ENCODE data around the gene IFITM10.

Gene IFITM10

GRCh38 chr11:1771700-1772099, 21.3 kb upstream of the IFITM10 start:
- no peak overlapping the region for H3K27ac ChIP-seq (ENCODE audit: low read depth, low read length)
- H3K4me2 ChIP-seq (ENCODE audit: low read depth, low read length, poor library complexity, severe bottlenecking): no peak overlapping the region

GRCh38 chr11:1771273-1771672, 20.9 kb upstream of the IFITM10 start:
- Histone ChIP-seq H3F3A (ENCODE audit: insufficient read depth) (no peaks in the 10 kb centered on the region), H3K9ac (ENCODE audit: low read length) (no peak overlapping the region), H3K4me3 (ENCODE audit: insufficient read depth, low read length, poor library complexity, severe bottlenecking) (no peak overlapping the region), H3K27ac (ENCODE audit: low read depth, low read length) (no peak overlapping the region), H3K9me3 (ENCODE audit: insufficient read depth, low read length) (no peaks in the 10 kb centered on the region), H3K79me2 (ENCODE audit: insufficient read depth, low read length) (no peaks in the 10 kb centered on the region), H2AFZ (ENCODE audit: low read depth, low read length, severe bottlenecking) (no peak overlapping the region), H3K27me3 (ENCODE audit: low read length) (no peaks in the 10 kb centered on the region), H3K36me3 (ENCODE audit: low read length) (no peaks in the 10 kb centered on the region), H4K20me1 (ENCODE audit: low read depth, low read length) (no peaks in the 10 kb centered on the region), H3K4me2 (ENCODE audit: low read depth, low read length, poor library complexity, severe bottlenecking) (no peak overlapping the region), H3K9me2 (replicated peaks; ENCODE audit: insufficient read depth, low read length) (no peaks in the 10 kb centered on the region)
- TF ChIP-seq, protein P1, sequence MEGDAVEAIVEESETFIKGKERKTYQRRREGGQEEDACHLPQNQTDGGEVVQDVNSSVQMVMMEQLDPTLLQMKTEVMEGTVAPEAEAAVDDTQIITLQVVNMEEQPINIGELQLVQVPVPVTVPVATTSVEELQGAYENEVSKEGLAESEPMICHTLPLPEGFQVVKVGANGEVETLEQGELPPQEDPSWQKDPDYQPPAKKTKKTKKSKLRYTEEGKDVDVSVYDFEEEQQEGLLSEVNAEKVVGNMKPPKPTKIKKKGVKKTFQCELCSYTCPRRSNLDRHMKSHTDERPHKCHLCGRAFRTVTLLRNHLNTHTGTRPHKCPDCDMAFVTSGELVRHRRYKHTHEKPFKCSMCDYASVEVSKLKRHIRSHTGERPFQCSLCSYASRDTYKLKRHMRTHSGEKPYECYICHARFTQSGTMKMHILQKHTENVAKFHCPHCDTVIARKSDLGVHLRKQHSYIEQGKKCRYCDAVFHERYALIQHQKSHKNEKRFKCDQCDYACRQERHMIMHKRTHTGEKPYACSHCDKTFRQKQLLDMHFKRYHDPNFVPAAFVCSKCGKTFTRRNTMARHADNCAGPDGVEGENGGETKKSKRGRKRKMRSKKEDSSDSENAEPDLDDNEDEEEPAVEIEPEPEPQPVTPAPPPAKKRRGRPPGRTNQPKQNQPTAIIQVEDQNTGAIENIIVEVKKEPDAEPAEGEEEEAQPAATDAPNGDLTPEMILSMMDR (IDR thresholded peaks at IDR 0.05; ENCODE audit: insufficient read depth, low read length, poor library complexity, severe bottlenecking): no peak
- TF ChIP-seq EZH2phosphoT487 (conservative IDR thresholded peaks at IDR 0.05; ENCODE audit: low read length): no peak

More at GRCh38 chr11:1771700-1772099, 21.3 kb upstream of the IFITM10 start:
- Histone ChIP-seq H2AFZ (ENCODE audit: low read depth, low read length, severe bottlenecking) (no peak overlapping the region), H3F3A (ENCODE audit: insufficient read depth) (no peaks in the 10 kb centered on the region), H3K9me3 (ENCODE audit: insufficient read depth, low read length) (no peaks in the 10 kb centered on the region), H3K4me3 (ENCODE audit: insufficient read depth, low read length, poor library complexity, severe bottlenecking) (no peak overlapping the region), H3K27me3 (ENCODE audit: low read length) (no peaks in the 10 kb centered on the region), H3K9ac (ENCODE audit: low read length) (no peak overlapping the region), H3K79me2 (ENCODE audit: insufficient read depth, low read length) (no peaks in the 10 kb centered on the region), H3K36me3 (ENCODE audit: low read length) (no peaks in the 10 kb centered on the region), H4K20me1 (ENCODE audit: low read depth, low read length) (no peaks in the 10 kb centered on the region), H3K9me2 (replicated peaks; ENCODE audit: insufficient read depth, low read length) (no peaks in the 10 kb centered on the region)
- TF ChIP-seq, protein P1 (IDR thresholded peaks at IDR 0.05; ENCODE audit: insufficient read depth, low read length, poor library complexity, severe bottlenecking): no peak
- TF ChIP-seq EZH2phosphoT487 (conservative IDR thresholded peaks at IDR 0.05; ENCODE audit: low read length): no peak

DNA sequence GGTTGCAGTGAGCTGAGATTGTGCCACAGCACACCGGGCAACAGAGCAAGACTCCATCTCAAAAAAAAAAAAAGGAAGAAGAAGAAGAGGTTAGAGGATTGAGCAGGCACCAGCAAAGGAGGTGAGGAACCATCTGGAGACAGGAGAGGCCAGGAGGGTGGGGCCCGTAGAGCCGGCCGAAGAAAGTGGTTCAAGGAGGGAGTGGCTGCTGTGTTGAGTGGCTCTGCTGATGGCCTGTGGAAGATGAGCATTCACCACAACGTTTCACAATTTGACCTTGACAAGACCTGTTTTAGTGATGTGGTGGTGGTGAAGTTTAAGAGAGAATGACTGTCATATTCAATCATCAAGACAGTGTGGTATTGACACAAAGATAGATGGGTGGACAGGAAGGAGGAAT, 20.1 kb upstream of the IFITM10 start:
- H3K9me3 ChIP-seq (ENCODE audit: insufficient read depth, low read length): no peaks in the 10 kb centered on the region
- H3K27ac ChIP-seq (ENCODE audit: low read depth, low read length): no peak overlapping the region
- no peak overlapping the region for H3K4me2 ChIP-seq (ENCODE audit: low read depth, low read length, poor library complexity, severe bottlenecking)
- no peaks in the 10 kb centered on the region for H4K20me1 ChIP-seq (ENCODE audit: low read depth, low read length)
- no peak overlapping the region for H2AFZ ChIP-seq (ENCODE audit: low read depth, low read length, severe bottlenecking)
- no peaks in the 10 kb centered on the region for H3K9me2 ChIP-seq (replicated peaks; ENCODE audit: insufficient read depth, low read length)
- H3K36me3 ChIP-seq (ENCODE audit: low read length): no peaks in the 10 kb centered on the region
- no peaks in the 10 kb centered on the region for H3K27me3 ChIP-seq (ENCODE audit: low read length)
- H3K79me2 ChIP-seq (ENCODE audit: insufficient read depth, low read length): no peaks in the 10 kb centered on the region
- no peak overlapping the region for H3K9ac ChIP-seq (ENCODE audit: low read length)
- no peaks in the 10 kb centered on the region for H3F3A ChIP-seq (ENCODE audit: insufficient read depth)
- no peak overlapping the region for H3K4me3 ChIP-seq (ENCODE audit: insufficient read depth, low read length, poor library complexity, severe bottlenecking)
- TF ChIP-seq, protein P1 (IDR thresholded peaks at IDR 0.05; ENCODE audit: insufficient read depth, low read length, poor library complexity, severe bottlenecking): no peak
- TF ChIP-seq EZH2phosphoT487 (conservative IDR thresholded peaks at IDR 0.05; ENCODE audit: low read length): no peak
